GM19395 (cell line): ENCODE data around the gene METTL24.
"Not testable (repeated sequence)": the region's sequence is repeated elsewhere in the genome, so short reads cannot be mapped to it uniquely, and the experiment has no call there.

Experiments used
- ATAC-seq: cut with Tn5 transposase; IDR thresholded peaks from one replicate; pipeline ENCODE4 v1.9.1; 2021; ENCODE audit warnings: mild to moderate bottlenecking, moderate library complexity; ENCODE audit not compliant: unreplicated experiment

Gene METTL24

GRCh38 chr6:110271732-110272022 lies 86.5 kb downstream of the METTL24 start:
- ATAC-seq, result no peak

- no peak for ATAC-seq
These were observed 88.0 kb downstream of the METTL24 start for GRCh38 chr6:110270165-110270564.

- ATAC-seq, result no peak
These were observed 88.5 kb downstream of the METTL24 start for GRCh38 chr6:110269623-110270022.

GRCh38 chr6:110266996-110267395 lies 91.2 kb downstream of the METTL24 start:
- ATAC-seq, result no peak

- ATAC-seq, result no peak
These were observed 92.9 kb downstream of the METTL24 start for GRCh38 chr6:110265273-110265672.

- ATAC-seq, result no peak
These were observed 101.8 kb downstream of the METTL24 start for GRCh38 chr6:110256366-110256765.

GRCh38 chr6:110255211-110255750 lies 102.9 kb downstream of the METTL24 start:
- no peak for ATAC-seq

GRCh38 chr6:110250838-110251237 lies 107.3 kb downstream of the METTL24 start:
- ATAC-seq, result no peak

GRCh38 chr6:110250058-110250457 lies 108.1 kb downstream of the METTL24 start:
- no peak for ATAC-seq

GRCh38 chr6:110246900-110247546 lies 111.1 kb downstream of the METTL24 start:
- ATAC-seq, result no peak

GRCh38 chr6:110246378-110246777 lies 111.8 kb downstream of the METTL24 start:
- no peak for ATAC-seq

- not testable (repeated sequence) for ATAC-seq
These were observed 113.5 kb downstream of the METTL24 start for GRCh38 chr6:110244621-110245020.

- ATAC-seq, result no peak
These were observed 118.4 kb downstream of the METTL24 start for GRCh38 chr6:110239526-110240274.

GRCh38 chr6:110236007-110236406 lies 122.1 kb downstream of the METTL24 start:
- not testable (repeated sequence) for ATAC-seq

- ATAC-seq, result peak; percentile 97
These were observed 124.3 kb downstream of the METTL24 start for GRCh38 chr6:110233770-110234374.

GRCh38 chr6:110232450-110232849 lies 125.7 kb downstream of the METTL24 start:
- ATAC-seq, result no peak

GRCh38 chr6:110226261-110226660 lies 131.9 kb downstream of the METTL24 start:
- no peak for ATAC-seq

- ATAC-seq, result no peak
These were observed 136.4 kb downstream of the METTL24 start for GRCh38 chr6:110221738-110222137.

- ATAC-seq, result no peak
These were observed 140.9 kb downstream of the METTL24 start for GRCh38 chr6:110217266-110217665.

GRCh38 chr6:110216140-110216539 lies 142.0 kb downstream of the METTL24 start:
- ATAC-seq, result no peak

- ATAC-seq, result no peak
These were observed 143.8 kb downstream of the METTL24 start for GRCh38 chr6:110214338-110214737.

- ATAC-seq, result no peak
These were observed 146.4 kb downstream of the METTL24 start for GRCh38 chr6:110211753-110212152.
